ENCODE data around the gene MED19.
A peak's percentile ranks its signal among the peaks of the same experiment; 100 is the strongest.
"Not testable (repeated sequence)": the region's sequence is repeated elsewhere in the genome, so short reads cannot be mapped to it uniquely, and the experiment has no call there.

Gene MED19

DNA sequence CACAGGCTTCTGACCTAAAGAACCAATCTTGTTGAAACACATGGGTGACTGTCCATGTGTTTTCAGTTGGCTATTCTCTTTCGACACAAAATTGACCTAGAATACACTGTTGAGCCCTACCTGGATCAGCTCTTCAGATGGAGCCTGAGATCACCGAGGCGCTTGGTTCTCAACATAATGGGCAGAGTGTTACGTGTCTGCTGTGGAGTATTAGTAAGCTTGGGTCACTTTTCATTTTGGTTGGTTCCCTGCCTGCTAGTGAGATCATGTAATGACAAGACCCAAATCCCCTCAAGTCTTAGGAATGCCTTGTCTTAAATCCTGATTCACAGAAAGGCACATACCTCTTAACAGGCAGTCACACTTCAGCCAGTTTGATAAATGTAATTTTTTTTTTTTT, 8.7 kb downstream of the MED19 start:
- no peak for DNase-seq

DNA sequence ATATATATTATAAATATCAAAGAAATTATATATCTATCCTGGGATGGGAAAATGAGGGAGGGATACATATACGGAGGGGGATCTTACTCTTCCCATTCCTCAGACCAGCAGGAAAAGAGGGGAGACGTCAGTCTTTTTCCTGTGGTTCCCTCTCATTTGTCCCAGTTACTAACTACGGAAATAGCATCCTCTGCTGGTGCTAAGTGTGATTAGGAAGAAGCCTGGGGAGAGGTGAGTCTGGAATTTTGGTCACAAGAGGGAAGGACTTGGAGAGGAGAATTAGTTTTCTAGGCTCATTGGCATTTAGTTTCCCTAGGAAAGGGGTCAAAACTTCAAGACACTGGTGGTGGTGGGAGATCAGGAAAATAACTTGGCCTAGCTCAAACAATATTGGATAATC, 11.6 kb downstream of the MED19 start:
- DNase-seq, result no peak

DNA sequence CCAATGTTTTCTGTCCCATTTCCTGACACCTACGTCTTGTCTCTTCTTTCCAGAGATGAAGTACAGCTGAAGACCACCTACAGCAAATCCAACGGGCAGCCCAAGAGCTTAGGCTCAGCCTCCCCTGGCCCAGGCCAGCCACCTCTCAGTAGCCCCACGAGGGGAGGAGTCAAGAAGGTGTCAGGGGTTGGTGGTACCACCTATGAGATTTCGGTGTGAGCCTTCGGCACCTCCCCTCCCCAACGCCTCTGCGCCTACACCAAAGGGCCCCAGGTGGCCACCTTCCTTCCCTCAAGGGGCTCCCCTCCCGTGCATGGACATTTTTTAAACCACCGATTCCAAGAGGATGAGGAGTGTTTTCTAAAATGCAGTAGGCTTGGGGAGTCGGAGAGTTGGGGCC, 12.2 kb downstream of the MED19 start:
- no peak for DNase-seq

DNA sequence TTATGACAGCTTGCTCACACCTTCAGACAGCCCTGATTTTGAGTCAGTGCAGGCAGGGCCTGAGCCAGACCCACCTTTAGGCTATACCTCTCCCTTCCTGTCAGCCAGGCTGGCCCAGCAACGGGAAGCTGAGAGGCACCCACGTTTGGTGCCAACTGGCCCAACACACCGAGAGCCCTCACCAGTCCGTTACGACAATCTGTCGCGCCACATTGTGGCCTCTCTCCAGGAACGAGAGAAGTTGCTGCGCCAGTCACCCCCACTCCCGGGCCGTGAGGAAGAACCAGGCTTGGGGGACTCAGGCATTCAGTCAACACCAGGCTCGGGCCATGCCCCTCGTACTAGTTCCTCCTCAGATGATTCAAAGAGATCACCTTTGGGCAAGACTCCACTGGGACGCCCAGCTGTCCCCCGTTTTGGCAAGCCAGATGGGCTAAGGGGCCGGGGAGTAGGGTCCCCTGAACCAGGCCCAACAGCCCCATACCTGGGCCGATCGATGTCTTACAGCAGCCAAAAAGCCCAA, 13.1 kb downstream of the MED19 start:
- DNase-seq, result no peak

DNA sequence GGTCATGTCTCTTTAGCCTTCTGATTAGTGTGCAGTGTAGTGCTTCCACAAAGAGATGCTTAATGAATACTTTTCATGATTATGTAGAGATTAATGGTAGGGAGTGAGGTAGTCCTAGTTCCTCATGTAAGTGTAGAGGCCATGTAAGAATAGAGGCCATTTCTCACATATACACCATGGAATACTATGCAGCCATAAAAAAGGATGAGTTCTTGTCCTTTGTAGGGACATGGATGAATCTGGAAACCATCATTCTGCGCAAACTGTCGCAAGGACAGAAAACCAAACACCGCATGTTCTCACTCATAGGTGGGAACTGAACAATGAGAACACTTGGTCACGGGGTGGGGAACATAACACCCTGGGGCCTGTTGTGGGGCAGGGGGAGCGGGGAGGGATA, 21.5 kb downstream of the MED19 start:
- not testable (repeated sequence) for DNase-seq

DNA sequence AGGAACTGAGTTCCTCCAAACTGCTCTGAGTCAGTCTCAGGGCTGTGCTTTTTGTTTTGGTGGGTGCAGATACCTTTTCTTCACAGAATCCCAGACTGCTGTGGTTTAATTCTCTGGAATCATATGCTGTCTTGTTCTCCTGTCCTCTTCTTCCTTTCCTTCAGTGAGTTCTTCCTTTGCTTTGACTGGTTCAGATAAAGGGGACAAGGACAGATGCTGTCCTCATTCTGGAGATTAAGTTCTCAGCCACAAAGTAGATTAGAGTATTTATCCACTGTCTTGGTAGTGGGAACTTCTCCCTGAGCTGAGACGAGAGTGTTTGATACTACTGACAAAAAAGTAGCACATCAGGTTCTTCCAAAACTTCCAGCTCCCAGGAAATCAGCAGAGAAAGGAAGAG, 30.8 kb downstream of the MED19 start:
- no peak for DNase-seq

DNA sequence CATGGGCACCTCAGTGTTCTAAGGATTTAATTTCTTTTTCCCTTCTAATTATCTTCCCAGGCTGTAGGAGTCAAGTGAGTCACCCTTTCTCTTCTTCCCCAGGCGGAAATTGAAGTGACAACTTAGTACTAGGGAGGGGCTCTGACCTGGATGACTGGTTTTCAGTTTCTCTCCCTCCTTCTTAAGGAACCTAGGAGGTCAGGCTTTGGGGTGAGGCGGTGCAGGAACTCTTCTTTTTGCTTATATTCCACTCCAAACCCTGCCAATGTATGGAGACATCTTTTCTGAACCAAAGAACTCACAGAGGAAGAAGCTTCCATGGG, 31.5 kb downstream of the MED19 start:
- DNase-seq, result no peak

DNA sequence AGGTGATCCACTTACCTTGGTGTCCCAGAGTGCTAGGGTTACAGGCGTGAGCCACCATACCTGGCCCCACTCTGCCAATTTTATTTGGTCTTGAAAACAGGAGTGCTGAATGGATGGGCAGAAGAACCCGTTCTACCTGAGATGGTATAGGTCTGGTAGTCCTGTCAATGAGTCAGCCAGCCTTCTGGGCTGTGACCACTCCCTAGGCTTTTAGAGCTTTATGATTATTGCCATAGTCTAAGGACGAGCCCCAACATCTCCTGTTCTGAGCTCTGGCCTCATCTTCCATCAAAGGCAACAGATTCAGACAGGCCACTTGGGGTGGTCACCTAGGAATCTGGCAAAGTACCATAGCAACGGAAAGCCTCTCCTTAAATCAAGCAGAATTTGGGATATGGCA, 32.6 kb downstream of the MED19 start:
- DNase-seq, result no peak

DNA sequence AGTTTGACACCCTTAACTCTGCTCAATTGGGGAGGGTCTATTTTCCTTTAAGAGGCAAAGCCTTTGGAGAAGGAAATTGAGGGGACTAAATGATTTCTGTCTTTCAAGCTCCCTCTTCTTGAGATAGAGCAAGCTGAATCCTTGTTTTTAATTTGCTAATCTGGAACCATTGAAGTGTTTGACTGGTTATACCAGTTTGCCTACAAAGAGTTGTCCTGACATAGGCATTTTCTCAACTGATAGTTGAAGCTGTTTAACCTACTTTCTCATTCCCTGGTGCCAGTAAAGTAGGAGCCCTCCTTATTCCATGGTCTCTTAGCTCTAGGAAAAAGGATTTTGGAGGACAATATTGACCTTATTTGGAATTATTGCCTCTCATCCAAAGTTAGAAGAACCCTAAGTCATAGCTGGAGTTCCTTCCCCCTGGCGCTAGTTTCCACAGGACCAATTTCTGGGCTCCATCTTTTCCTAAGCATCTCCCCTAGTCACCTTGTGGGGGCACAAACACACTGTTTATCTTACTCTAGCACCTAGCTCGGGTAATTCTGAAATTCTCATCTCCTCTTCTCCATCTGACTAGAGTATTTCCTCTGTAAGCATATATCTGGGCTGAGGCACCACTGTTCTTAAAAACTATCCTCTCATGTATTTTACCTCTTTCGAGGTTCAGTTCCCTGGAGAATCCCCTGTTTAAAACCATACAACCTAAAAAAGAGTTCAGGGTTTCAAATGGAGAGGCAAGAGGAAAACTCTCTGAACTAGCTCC, 36.7 kb downstream of the MED19 start:
- no peak for DNase-seq

DNA sequence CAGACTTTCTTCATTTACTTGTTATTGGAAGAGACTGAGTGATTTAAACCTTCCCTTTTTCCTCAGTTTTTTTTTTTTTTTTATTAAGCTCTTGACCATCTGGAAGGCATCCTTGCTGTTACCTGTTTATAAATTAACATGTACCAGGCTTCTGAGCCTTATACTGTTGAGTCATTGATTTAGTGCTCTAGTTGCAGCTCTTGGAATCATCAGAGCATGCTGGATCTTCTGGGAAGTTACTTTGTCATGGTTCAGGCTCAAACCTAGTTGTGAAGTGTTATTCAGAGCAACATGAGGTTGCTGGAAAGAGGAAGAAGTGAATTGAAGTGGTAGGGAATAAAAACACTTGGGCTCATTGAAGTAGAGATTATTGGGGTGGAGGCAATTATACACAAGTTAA, 37.8 kb downstream of the MED19 start:
- DNase-seq, result no peak

DNA sequence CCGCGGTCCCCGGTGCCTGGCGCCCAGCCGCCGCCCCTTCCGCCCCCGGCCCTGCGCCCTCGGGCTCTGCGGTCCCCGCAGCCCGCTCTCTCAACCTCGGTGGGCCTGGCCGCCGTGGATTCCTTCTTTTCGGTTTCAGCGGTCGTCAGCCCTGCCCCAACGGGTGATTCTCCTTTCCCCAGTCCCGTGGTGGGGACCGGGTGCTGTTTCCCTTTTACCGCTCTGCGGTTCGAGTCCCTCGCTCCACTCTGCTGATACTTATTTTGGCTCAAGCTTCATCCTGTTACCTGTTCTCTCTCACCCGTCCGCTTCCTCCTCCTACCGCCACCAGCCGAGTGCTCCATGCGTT, 43.6 kb downstream of the MED19 start:
- DNase-seq, result no peak

DNA sequence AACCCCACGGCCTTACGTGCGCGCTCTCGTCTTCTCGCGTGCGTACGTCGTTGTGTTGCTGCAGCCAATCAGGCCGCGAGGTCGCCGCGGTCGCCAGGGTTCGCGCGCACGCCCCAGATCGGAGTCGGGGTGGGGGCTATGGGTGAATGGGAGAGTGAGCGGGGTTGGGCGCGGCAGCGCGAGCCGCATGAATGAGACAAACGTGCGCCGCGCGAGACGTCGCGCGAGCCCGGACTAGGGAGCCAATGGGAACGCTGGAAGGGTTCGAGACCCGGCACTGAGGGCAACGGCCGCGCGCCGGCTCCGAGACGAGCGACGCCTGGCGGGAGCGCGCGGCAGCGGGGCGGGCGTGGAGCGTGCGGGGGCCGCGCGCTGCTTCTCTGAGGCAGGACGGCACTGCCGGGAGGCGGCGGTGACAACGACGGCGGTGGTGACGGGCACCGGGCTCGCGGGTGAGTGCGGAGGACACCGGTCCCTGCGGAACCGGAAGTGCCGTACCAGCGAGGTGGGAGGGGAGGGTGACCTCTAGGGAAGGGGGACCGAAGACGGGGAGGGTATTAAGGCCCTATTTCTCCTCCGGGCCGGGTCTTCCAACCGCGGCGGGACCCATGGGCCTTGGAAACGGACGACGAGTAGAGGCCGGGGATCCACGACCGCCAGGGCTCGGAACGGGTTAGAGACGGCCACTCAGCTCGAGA, 44.1 kb downstream of the MED19 start, which contains the start of gene ZDHHC5:
Gene ZDHHC5 (plus strand): TSS at position 379 of the 698 bp plus-strand sequence. CDS start 4,977 bp downstream, outside the sequence.
- peak; percentile 97 for DNase-seq

DNA sequence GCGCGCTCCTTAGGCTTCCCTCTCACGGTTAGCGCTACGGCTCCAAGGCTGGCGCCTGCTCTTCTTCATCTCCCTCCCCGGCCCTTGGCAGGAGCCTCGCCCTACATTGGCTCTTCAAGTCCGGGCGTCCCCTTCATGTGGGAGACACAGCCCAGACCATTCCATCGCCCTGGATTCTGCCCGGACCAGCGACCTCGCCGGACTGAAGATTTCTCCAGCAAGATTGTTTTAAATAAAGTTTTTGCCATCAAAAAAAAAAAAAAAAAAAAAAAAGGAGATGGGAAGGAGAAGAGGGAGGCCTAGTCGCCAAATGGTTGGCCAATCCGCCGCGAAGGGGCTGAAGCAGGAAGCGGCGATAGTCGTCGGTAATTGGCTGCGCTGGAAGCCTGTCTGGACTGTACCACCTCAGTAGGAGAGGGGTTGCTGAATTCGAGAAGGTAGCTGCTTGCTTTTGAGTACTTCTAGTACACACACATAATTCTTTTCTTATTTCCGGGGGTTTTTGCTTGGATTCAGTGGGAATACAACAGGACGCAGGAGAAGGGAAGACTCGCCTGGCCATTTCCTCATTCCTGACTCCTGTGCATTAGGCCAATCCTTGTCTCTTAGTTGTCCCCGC, 44.8 kb downstream of the MED19 start:
- DNase-seq, result peak; percentile 84

DNA sequence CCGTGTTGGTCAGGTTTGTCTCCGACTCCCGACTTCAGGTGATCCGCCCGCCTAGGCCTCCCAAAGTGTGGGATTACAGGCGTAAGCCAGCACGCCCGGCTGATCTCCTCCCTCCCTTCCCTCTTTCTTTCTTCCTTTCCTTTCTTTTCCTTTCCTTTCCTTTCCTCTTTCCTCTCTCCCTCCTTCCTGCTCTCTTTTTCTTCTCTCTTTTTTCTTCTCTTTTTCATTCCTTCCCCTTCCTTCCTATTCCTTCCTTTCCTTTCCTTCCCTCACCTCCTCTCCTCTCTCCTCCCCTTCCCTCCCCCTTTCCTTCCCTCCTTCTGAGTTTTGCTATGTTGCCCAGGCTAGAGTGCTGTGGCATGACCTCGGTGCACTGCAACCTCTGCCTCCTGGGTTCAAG, 48.0 kb downstream of the MED19 start:
- no peak for DNase-seq

DNA sequence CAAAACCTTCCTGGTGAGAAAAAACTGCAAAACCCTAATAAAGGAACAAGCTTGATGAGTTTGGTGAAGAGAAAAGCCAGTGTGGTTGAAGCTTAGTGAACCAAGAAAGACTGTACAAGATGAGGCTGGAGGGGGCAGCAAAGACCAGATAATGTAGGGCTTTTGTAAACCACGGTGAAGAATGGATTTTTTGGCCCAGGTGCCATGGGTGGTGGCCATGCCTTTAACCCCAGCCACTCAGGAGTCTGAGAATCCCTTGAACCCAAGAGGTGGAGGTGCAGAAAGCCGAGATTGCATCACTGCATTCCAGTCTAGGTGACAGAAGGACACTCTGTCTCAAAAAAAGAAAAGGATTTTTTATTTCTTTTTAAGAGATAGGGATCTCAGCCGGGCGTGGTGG, 49.1 kb downstream of the MED19 start:
- DNase-seq, result no peak

DNA sequence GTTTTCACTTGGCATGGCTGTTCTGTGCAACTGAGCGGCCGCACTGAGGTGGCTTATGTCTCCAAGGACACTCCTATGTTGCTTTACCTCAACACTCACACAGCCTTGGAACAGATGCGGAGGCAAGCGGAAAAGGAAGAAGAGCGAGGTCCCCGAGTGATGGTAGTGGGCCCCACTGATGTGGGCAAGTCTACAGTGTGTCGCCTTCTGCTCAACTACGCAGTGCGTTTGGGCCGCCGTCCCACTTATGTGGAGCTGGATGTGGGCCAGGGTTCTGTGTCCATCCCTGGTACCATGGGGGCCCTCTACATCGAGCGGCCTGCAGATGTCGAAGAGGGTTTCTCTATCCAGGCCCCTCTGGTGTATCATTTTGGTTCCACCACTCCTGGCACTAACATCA, 52.3 kb downstream of the MED19 start:
- DNase-seq, result no peak

DNA sequence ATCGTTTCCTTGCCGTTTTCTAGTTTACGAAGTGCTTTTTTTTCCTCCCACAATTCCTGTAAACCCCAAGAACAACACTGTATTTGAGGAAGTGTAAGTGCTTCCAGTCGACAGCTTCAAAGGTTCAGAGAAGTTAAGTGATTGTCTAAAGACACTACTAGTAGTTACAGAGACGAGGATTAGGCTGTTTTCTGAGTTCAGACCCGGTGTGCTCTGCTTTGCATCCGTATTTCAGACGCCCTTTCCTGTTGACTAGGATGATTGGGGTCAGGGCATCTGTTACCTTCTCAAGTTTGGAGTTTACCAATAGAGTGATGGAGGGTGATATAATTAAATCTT, 54.0 kb downstream of the MED19 start:
- DNase-seq, result no peak

DNA sequence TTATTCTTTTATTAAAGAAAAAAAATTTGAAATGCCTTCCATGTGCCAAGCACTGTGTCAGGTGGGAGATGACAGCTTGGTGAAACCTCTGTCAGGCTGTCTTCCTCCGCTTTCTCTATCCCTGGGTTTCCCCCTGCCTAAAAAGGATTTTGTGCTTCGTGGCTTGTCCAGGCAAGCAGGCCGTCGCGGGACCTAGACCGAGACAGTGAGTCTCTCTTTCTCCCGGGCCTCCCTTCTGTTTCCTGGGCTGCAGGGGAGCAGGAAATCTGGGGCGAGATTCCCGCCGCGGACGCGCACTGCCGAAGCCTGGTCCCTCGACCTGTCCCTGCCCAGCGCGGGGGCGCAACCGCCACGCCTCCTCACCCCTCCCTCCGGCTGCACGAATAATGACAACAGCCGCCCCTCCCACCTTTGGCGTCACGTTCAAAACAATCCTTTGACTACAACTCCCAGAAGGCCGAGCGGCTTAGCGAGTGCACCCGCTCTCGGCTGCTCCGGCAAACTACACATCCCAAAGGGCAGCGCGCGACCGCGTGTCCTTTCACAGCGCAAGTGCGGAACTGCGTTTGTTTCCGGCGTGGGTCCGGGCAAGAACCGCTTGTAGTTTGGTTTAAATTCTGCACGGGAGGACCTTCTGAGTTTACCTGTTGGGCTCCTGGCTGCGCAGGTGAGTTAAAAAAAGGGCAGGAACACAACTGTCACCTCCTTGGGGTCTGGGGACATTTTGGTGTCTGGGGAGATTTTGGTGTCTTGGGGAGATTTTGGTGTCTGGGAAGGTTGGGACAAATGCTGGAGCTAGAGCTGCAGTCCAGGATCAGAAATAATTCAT, 54.6 kb downstream of the MED19 start, which contains the start of gene CLP1:
Gene CLP1 (plus strand): TSS at position 569 of the 829 bp plus-strand sequence. CDS start 1,715 bp downstream, outside the sequence.
- DNase-seq, result peak; percentile 97

DNA sequence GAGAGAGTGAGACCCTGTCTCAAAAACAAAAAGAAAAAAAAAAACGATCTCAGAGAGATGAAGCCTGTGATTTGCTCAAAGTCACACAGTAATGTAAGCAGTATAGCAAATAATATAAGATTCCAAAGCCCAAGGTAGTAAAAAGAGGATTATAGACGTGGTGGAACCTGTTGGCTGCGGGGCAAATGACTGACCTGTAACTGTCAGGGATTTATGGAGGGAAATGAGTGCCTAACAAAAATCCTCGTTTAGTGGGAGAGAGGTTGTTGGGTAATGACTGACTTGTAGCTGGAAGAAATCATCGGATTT, 55.2 kb downstream of the MED19 start:
- no peak for DNase-seq
